IMR-90 (cell line): ENCODE data around the gene PTRH2. TPM values are rescaled to one million over a fixed set of nuclear protein-coding genes. Genes with fewer than 3 reads are reported as not detected.

Experiments
- ATAC-seq: fragments of 200-7000 bp; cut with Tn5 transposase; 2 replicates; pipeline ENCODE4 v1.9.1; 2020; ENCODE audit warnings: low read depth, mild to moderate bottlenecking, moderate library complexity
- BruUV-seq: library from RNA; stranded (reverse); fragments of 400-500 nt; replicated peaks from 2 replicates; lab custom pipeline; 2021; lab: Mats Ljungman, UMichigan
- CTCF ChIA-PET: fragments of 300-600 bp; formaldehyde crosslinking; extraction: SDS; loops from one replicate; lab custom pipeline; 2021; ENCODE audit warnings: antibody characterized with exemption; lab: Yijun Ruan, JAX
- POLR2A ChIA-PET: fragments of 300-600 bp; sonication (Branson Sonifier 250); formaldehyde crosslinking; loops from one replicate; lab custom pipeline; 2022; ENCODE audit warnings: antibody characterized with exemption; ENCODE audit not compliant: unreplicated experiment; lab: Charles Lee
- DNase-seq: peaks from one replicate; pipeline ENCODE4 v3.0.0; 2013
- H2AFZ ChIP-seq: replicated peaks from 2 replicates; pipeline ENCODE3; 2013; ENCODE audit warnings: low read length, mild to moderate bottlenecking; ENCODE audit not compliant: poor library complexity
- H2AK5ac ChIP-seq: 2 replicates; pipeline ENCODE4 v1.6.1; 2013; ENCODE audit warnings: low read depth, low read length, inconsistent platforms
- H2AK9ac ChIP-seq: replicated peaks from 2 replicates; pipeline ENCODE3; 2013; ENCODE audit warnings: mild to moderate bottlenecking, low read depth, low read length, moderate library complexity; ENCODE audit not compliant: poor library complexity
- H2BK120ac ChIP-seq: 2 replicates; pipeline ENCODE4 v1.6.1; 2013; ENCODE audit warnings: low read depth, low read length, inconsistent platforms
- H2BK15ac ChIP-seq: 3 replicates; pipeline ENCODE4 v1.6.1; 2013; ENCODE audit warnings: low read depth, low read length, inconsistent platforms
- H2BK20ac ChIP-seq: 2 replicates; pipeline ENCODE4 v1.6.1; 2013; ENCODE audit warnings: low read depth, mild to moderate bottlenecking, inconsistent platforms, low read length, moderate library complexity
- H2BK5ac ChIP-seq: 2 replicates; pipeline ENCODE4 v1.6.1; 2013; ENCODE audit warnings: mild to moderate bottlenecking, low read depth, low read length, inconsistent platforms; ENCODE audit not compliant: poor library complexity, severe bottlenecking
- H3K14ac ChIP-seq: replicated peaks from 2 replicates; pipeline ENCODE4 v1.6.1; 2013; ENCODE audit warnings: low read depth, low read length, inconsistent platforms
- H3K18ac ChIP-seq: 2 replicates; pipeline ENCODE4 v1.6.1; 2013; ENCODE audit warnings: low read depth, low read length, control low read depth
- H3K23ac ChIP-seq: 2 replicates; pipeline ENCODE4 v1.6.1; 2013; ENCODE audit warnings: low read depth, low read length, inconsistent platforms
- H3K27ac ChIP-seq: 2 replicates; pipeline ENCODE4 v1.5.1; 2013; ENCODE audit warnings: mild to moderate bottlenecking, control low read depth, low read length; ENCODE audit not compliant: insufficient read depth
- H3K27me3 ChIP-seq: 2 replicates; pipeline ENCODE4 v1.6.1; 2013; ENCODE audit warnings: low read length; ENCODE audit not compliant: control insufficient read depth, insufficient read depth
- H3K36me3 ChIP-seq: 2 replicates; pipeline ENCODE4 v1.6.1; 2013; ENCODE audit warnings: low read length, mixed read lengths; ENCODE audit not compliant: control insufficient read depth, insufficient read depth
- H3K4ac ChIP-seq: 2 replicates; pipeline ENCODE4 v1.6.1; 2013; ENCODE audit warnings: low read depth, low read length, inconsistent platforms
- H3K4me1 ChIP-seq: 2 replicates; pipeline ENCODE4 v1.6.1; 2013; ENCODE audit warnings: low read length, mixed read lengths; ENCODE audit not compliant: control insufficient read depth, insufficient read depth
- H3K4me2 ChIP-seq: 2 replicates; pipeline ENCODE4 v1.6.1; 2013; ENCODE audit warnings: low read depth, mild to moderate bottlenecking, control low read depth, low read length, moderate library complexity
- H3K4me3 ChIP-seq: 2 replicates; pipeline ENCODE4 v1.5.1; 2013; ENCODE audit warnings: low read depth, mild to moderate bottlenecking, control low read depth, low read length, moderate library complexity; ENCODE audit not compliant: insufficient read depth
- H3K56ac ChIP-seq: 2 replicates; pipeline ENCODE4 v1.6.1; 2013; ENCODE audit warnings: low read length, inconsistent platforms; ENCODE audit not compliant: insufficient read depth; ENCODE audit errors: extremely low read depth
- H3K79me1 ChIP-seq, 2 experiments: 2 replicates each; pipeline ENCODE4 v1.6.1; 2013; ENCODE audit warnings: low read length in 2 of 2, inconsistent platforms in 1 of 2, low read depth in 1 of 2
- H3K9ac ChIP-seq: 2 replicates; pipeline ENCODE4 v1.6.1; 2013; ENCODE audit warnings: low read depth, low read length, control low read depth
- H3K9me1 ChIP-seq: 2 replicates; pipeline ENCODE4 v1.6.1; 2013; ENCODE audit warnings: low read length, inconsistent platforms; ENCODE audit not compliant: insufficient read depth
- H3K9me3 ChIP-seq: 2 replicates; pipeline ENCODE4 v1.6.1; 2013; ENCODE audit warnings: low read length; ENCODE audit not compliant: control insufficient read depth, insufficient read depth
- H4K20me1 ChIP-seq: 2 replicates; pipeline ENCODE4 v1.6.1; 2013; ENCODE audit warnings: low read length, inconsistent platforms; ENCODE audit not compliant: insufficient read depth
- H4K5ac ChIP-seq: 2 replicates; pipeline ENCODE4 v1.6.1; 2013; ENCODE audit warnings: mild to moderate bottlenecking, low read depth, low read length, control low read depth
- H4K8ac ChIP-seq, 2 experiments: 2 replicates each; pipeline ENCODE4 v1.6.1; 2013; ENCODE audit warnings: low read depth in 2 of 2, low read length in 2 of 2, control low read depth in 1 of 2, inconsistent platforms in 1 of 2
- H4K91ac ChIP-seq: 2 replicates; pipeline ENCODE4 v1.6.1; 2013; ENCODE audit warnings: low read depth, low read length, inconsistent platforms; ENCODE audit not compliant: insufficient read depth
- CEBPB ChIP-seq: IDR thresholded peaks from 2 replicates; pipeline ENCODE4 v1.6.1; 2012; ENCODE audit warnings: low read depth, low read length, improper control_type of control experiment
- CHD1 ChIP-seq: IDR thresholded peaks from 2 replicates; pipeline ENCODE4 v1.6.1; 2012; ENCODE audit warnings: low read depth, low read length, improper control_type of control experiment
- ELK1 ChIP-seq: fragments of 150-350 bp; IDR thresholded peaks from 2 replicates; pipeline ENCODE4 v1.6.1; 2016; ENCODE audit warnings: low read depth, mild to moderate bottlenecking, low read length, moderate library complexity, borderline replicate concordance
- MXI1 ChIP-seq: IDR thresholded peaks from 2 replicates; pipeline ENCODE4 v1.6.1; 2012; ENCODE audit warnings: low read depth, mild to moderate bottlenecking, low read length, moderate library complexity, borderline replicate concordance
- WGBS, 2 experiments: methylation state at CpG; one replicate each; pipeline versions ENCODE4 v1.1.5 to v1.1.7; 2013; ENCODE audit warnings: missing lambda C conversion rate in 2 of 2; ENCODE audit not compliant: insufficient read length in 1 of 2; ENCODE audit errors: extremely low coverage in 2 of 2; 5-methylcytosine and 5-hydroxymethylcytosine counted together
- dilution Hi-C: fragments of 300-500 bp; cut with HindIII; formaldehyde crosslinking; loops from one replicate; pipeline ENCODE4 v1.14.3; 2018; ENCODE audit warnings: low sequenced_read_pairs; ENCODE audit not compliant: unreplicated experiment
- in situ Hi-C: fragments of 300-500 bp; cut with MboI; formaldehyde crosslinking; loops from 3 replicates; pipeline ENCODE4 v1.14.3; 2019; ENCODE audit warnings: low sequenced_read_pairs, inconsistent platforms, mixed read lengths
- intact Hi-C: fragments of 100-400 bp; cut with micrococcal nuclease; formaldehyde crosslinking; loops from 2 replicates; pipeline ENCODE4 v1.10.0; 2022
- polyA plus RNA-seq, 3 experiments: library from polyadenylated mRNA; depleted of rRNA; stranded (reverse); fragments of >200 nt; gene quantifications; 2 replicates each; pipeline ENCODE4 v1.2.3, GENCODE V29; 2012; ENCODE audit warnings: low replicate concordance in 1 of 3
- total RNA-seq: library from RNA; depleted of rRNA; stranded (reverse); fragments of >200 nt; gene quantifications from 2 replicates; pipeline ENCODE4 v1.2.3, GENCODE V29; 2012

PTRH2 gene
- total and polyA plus RNA-seq, 2 of the 4 experiments (the other 2 are of a cell fraction) = 24.9 to 49.7 TPM

- Histone ChIP-seq H4K5ac (no peak overlapping the region), H4K20me1 (no peaks in the 10 kb centered on the region; the same call in 1 of the 2 replicates), H4K91ac (no peak overlapping the region), H3K4me2 (no peak overlapping the region), H3K4me1 (peaks cover 7% of the 10 kb centered on the region), H2AK5ac (no peak overlapping the region), H3K23ac (no peak overlapping the region), H2AK9ac (no peak overlapping the region), H3K27me3 (no peaks in the 10 kb centered on the region), H2BK20ac (no peak overlapping the region), H3K9me3 (no peaks in the 10 kb centered on the region), H2BK5ac (peak overlapping the region; percentile 82), H4K8ac (no peak overlapping the region), H2BK120ac (no peak overlapping the region), H3K14ac (no peak overlapping the region), H3K36me3 (peaks cover 64% of the 10 kb centered on the region), H3K56ac (no peak overlapping the region), H3K9ac (no peak overlapping the region), H3K18ac (no peak overlapping the region), H2BK15ac (no peak overlapping the region), H3K27ac (no peak overlapping the region), H3K4me3 (no peak overlapping the region), H3K79me1 (peaks cover 27 to 68% of the 10 kb centered on the region in 2 experiments), H3K9me1 (peaks cover 3% of the 10 kb centered on the region; the same call in 1 of the 2 replicates), H2AFZ (no peak overlapping the region), H3K4ac (no peak overlapping the region)
- intact Hi-C loops = loop anchor here (1.0 kb wide), 1 partner anchor 8 kb away; no protein-coding TSS in a partner anchor
- CTCF ChIA-PET = interaction anchor here (0.9 kb wide), 1 partner anchor 9 kb away, joined by 3 read pairs; no protein-coding TSS in a partner anchor
- POLR2A ChIA-PET = no interaction called here
- WGBS, 2 experiments = no CpG with 5 or more reads among the region's 4 CpGs
- DNase-seq (peak; percentile 65), ATAC-seq (peak; percentile 66)
- dilution Hi-C loops = no loop called here
- BruUV-seq = no TSS peak
- in situ Hi-C loops = loop anchor here (10.0 kb wide), 1 partner anchor 374 kb away; no protein-coding TSS in a partner anchor
- TF ChIP-seq CHD1 = no peak
- TF ChIP-seq MXI1 = no peak
- TF ChIP-seq ELK1 = no peak
- TF ChIP-seq CEBPB = peak; percentile 63; the same call in 1 of the 2 replicates
Measured at GRCh38 chr17:59680314-59680713, 26.9 kb downstream of the PTRH2 start.
